ENCODE measurements around the gene SLC23A2.

SLC23A2 gene

DNA sequence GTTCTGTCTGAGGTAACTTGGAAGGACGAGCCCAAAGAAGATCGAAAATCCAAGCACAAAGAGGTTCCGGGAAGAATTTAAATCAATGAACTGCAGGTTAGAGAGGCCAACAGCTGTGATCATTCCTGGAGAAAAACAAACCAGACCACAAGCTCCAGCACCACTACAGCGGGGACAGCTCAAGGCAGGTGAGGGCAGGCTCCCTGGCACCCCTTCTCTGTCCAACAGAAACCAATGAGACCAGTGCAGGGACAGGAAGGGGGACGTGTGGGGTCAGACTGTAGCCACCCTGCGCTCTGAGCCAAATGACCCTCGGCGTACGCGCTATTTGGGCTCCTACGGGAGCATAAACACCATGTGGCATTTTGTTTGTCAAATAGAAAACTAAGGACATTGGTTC lies 139.3 kb downstream of the SLC23A2 start:
- TF ChIP-seq, protein P1, sequence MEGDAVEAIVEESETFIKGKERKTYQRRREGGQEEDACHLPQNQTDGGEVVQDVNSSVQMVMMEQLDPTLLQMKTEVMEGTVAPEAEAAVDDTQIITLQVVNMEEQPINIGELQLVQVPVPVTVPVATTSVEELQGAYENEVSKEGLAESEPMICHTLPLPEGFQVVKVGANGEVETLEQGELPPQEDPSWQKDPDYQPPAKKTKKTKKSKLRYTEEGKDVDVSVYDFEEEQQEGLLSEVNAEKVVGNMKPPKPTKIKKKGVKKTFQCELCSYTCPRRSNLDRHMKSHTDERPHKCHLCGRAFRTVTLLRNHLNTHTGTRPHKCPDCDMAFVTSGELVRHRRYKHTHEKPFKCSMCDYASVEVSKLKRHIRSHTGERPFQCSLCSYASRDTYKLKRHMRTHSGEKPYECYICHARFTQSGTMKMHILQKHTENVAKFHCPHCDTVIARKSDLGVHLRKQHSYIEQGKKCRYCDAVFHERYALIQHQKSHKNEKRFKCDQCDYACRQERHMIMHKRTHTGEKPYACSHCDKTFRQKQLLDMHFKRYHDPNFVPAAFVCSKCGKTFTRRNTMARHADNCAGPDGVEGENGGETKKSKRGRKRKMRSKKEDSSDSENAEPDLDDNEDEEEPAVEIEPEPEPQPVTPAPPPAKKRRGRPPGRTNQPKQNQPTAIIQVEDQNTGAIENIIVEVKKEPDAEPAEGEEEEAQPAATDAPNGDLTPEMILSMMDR (IDR thresholded peaks at IDR 0.05; ENCODE audit: low read depth, low read length, missing control alignments), result no peak
- no peak overlapping the region for H3K4me3 ChIP-seq (replicated peaks; ENCODE audit: low read depth, low read length)
- no peak for DNase-seq (ENCODE audit: extremely low read depth, low read depth)

DNA sequence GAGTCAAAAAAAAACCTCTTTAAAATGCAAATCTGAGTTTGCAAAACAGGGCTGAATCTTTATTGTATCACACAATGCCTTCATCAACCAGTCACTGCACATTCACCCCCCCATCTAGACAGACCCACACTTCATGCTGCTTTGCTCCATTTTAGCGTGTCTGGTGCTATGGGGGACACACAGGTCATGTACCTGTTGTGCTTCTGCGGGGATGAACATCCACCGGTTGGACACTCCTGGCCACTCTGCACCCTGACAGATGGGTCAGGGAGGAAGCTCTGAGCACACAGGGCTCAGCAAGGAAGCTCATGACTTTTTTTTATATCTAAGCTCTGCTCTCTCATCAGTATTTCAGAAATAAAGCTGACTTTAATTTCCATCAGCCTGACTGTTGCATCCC lies 143.3 kb downstream of the SLC23A2 start:
- no peak overlapping the region for H3K4me3 ChIP-seq (replicated peaks; ENCODE audit: low read depth, low read length)
- DNase-seq (ENCODE audit: extremely low read depth, low read depth), result no peak
- TF ChIP-seq, protein P1 (IDR thresholded peaks at IDR 0.05; ENCODE audit: low read depth, low read length, missing control alignments), result no peak

DNA sequence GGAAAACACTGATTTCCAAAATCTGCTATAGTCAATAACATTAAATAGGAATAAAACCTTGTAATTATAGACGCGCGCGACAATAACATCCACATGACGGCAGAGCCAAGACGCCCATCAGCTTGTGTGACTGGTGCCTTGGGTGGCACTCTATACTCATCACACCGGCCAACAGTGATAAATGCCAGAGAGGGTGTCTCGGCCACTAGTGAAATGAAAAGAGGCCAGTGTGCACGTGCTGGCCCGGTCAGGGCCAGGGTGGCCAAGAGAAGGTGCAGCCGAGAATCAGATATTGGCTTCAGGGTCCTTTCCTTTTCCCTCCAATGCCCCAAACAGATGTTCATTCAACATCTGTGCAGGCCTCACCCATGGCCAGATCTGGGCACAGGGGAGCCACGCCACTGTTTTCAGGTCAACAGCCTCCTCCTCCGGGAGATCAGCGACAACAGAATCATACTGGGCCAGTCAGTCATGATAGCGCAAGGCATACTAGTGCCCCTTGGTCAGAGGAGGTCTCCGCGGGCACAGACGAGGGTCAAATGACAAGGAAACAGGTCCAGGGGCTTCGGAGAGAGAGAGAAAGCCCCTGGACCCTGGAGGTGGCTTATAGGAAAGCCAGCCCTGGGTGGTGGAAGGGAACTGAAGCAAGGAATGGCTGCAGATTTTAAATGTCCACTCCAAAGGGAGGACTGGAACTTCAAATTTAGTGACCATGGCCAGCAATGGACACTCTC lies 145.1 kb downstream of the SLC23A2 start:
- TF ChIP-seq, protein P1 (IDR thresholded peaks at IDR 0.05; ENCODE audit: low read depth, low read length, missing control alignments), result no peak
- DNase-seq (ENCODE audit: extremely low read depth, low read depth), result no peak
- no peak overlapping the region for H3K4me3 ChIP-seq (replicated peaks; ENCODE audit: low read depth, low read length)

DNA sequence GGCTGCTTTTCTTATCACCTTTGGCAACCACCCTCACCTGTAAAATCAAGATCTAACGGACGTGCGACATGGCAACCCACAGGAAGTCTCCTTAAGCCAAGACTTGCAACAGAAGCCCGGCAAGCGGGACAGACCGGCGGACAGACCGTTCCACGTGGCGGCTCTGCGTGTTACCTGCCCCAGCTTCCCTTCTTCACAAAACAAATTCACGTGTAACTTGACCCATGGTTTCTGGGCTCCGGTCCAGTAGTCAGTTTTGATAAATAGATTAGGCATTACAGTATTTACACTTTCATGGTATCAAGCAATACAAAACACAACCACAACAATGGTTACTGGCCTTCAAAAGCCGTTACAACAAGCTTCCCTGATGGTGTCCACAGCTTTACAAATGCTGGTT lies 145.8 kb downstream of the SLC23A2 start:
- TF ChIP-seq, protein P1 (IDR thresholded peaks at IDR 0.05; ENCODE audit: low read depth, low read length, missing control alignments), result no peak
- DNase-seq (ENCODE audit: extremely low read depth, low read depth), result no peak
- no peak overlapping the region for H3K4me3 ChIP-seq (replicated peaks; ENCODE audit: low read depth, low read length)

DNA sequence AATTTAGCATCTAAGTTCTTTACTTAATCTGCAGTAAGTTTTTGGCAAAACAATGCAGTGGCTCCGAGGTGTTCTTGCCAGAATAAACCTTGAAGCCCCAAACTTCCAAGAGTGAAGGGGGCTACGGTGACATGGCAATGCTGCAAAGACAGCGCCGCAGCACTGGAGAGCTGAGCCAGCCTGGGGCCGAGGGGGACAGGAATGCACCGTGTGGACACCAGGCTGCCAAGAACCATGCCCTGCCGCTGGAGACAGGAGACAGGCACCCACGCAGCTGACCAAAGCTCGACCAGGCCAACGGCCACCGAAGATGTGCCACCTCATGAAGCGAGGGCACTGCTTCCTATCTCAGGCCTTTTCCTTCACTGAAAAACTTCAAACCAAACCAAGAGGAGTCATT lies 146.2 kb downstream of the SLC23A2 start:
- no peak overlapping the region for H3K4me3 ChIP-seq (replicated peaks; ENCODE audit: low read depth, low read length)
- TF ChIP-seq, protein P1 (IDR thresholded peaks at IDR 0.05; ENCODE audit: low read depth, low read length, missing control alignments), result no peak
- no peak for DNase-seq (ENCODE audit: extremely low read depth, low read depth)

DNA sequence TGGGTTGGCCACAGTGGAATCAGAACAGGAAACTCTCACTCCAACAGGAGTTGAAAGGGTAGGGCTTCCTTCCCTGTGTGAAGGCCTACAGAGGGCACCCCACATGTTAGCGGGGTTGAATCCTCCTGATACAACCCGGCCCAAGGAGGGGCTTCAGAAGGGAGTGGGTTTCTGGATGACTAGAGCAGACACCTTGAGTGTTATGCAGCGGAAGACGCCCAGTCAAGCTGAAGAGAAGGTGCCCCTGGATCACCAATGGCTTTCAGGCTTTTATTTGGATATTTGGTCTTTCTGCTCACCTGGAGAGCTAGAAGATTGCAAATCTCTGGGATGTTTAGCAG lies 146.8 kb downstream of the SLC23A2 start:
- TF ChIP-seq, protein P1 (IDR thresholded peaks at IDR 0.05; ENCODE audit: low read depth, low read length, missing control alignments), result no peak
- DNase-seq (ENCODE audit: extremely low read depth, low read depth), result no peak
- H3K4me3 ChIP-seq (replicated peaks; ENCODE audit: low read depth, low read length), result no peak overlapping the region
